ENCODE measurements around the gene SLC26A9.
"Not testable (repeated sequence)": the region's sequence is repeated elsewhere in the genome, so short reads cannot be mapped to it uniquely, and the experiment has no call there.

SLC26A9 gene

DNA sequence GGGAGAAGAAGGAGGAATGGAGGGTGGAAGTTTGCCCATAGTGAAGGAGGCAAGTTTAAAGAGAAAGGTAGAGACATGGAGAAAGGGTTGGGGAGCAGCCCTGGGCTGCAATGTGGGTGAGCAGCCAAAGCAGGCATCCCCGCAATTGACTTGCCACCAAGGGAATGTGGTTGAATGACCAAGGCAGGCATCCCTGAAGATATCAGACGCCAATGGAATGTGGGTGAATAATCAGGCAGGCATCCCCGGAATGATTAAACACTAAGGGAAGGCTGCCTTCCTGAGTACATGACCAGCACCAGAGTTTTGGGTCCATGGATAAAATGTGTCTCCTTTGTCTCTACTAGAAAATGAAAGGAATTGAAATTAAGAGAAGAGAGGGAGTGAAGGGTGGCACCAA lies 53.5 kb downstream of the SLC26A9 start:
- not testable (repeated sequence) for DNase-seq

DNA sequence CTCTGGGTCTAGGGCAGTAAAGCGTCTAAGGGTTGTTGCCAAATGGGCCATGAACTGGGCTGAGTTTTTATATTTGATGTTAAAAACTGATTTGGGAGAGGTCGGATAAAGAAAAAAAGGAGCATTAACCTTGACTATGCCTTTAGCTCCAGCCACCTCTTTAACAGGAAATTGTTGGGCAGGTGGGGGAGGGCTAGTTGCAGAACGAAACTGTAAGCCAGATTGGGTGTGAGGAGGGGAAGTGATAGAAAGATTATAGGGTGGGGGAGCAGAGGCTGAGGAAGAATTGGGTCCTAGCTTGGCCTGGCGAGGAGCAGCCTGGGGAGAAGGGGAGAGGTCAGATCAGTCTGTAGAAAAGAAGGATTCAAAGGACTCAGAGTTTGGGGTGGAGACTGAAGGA lies 54.2 kb downstream of the SLC26A9 start:
- DNase-seq, result not testable (repeated sequence)

DNA sequence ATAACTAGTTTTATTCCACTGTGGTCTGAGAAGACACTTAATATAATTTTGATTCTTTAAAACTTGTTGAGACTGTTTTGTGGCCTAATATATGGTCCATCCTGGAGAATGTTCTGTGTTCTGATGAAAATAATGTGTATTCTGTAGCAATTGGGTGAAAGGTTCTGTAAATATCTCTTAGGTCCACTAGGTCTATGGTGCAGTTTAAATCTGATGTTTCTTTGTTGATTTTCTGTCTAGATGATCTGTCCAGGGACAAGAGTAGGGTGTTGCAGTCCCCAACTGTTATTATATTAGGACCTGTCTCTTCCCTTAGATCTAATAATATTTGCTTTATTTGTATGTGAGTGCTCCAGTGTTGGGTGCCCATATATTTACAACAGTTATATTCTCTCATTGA lies 59.5 kb downstream of the SLC26A9 start:
- no peak for DNase-seq

DNA sequence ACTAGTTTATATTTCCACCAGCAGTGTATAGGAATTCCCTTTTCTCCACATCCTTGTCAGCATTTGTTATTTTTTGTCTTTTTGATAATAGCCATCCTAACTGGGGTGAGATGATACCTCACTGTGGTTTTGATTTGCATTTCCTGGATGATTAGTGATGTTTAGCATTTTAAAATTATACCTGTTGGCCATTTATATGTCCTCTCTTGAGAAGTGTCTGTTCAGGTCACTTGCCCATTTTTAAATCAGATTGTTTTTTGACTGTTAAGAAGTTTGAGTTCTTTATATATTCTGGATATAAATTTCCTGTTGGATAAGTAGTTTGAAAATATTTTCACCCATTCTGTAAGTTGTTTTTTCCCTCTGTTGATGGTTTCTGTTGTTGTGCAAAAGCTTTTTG lies 62.3 kb downstream of the SLC26A9 start:
- no peak for DNase-seq

DNA sequence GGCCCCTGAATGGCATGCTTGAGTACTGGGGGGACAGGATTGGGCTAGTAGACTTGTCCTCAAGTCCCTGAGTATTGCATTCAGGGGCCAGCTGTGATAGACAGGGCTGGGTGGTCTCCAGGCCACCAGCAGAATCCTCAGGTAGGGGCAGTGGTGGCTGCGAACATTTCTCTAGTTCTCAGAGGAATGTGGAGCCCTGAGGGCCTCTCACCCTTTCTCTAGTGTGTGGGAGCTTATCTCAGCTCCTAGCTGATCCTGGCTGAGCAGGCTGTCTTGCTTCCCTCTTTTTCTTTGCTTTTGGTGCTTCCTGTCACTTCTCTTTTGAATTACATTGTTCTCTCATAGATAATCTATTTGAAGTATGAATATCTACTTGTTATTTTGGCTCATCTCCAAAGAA lies 63.3 kb downstream of the SLC26A9 start:
- DNase-seq, result no peak

DNA sequence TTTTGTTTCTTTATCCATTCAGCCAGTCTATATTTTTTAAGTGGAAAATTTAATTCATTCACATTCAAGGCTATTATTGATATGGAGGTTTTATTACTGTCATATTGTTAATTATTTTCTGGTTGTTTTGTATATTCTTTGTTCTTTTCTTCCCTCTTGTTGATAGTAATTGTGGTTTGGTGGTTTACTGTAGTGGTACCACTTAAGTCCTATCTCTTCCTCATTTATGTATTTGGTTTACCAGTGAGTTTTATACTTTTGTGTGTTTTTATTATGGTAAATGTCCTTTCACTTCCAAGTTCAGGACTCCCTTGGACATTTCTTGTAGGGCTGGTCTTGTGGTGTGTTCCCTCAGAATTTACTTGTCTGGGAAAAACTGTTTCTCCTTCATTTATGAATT lies 65.2 kb downstream of the SLC26A9 start:
- DNase-seq, result no peak

DNA sequence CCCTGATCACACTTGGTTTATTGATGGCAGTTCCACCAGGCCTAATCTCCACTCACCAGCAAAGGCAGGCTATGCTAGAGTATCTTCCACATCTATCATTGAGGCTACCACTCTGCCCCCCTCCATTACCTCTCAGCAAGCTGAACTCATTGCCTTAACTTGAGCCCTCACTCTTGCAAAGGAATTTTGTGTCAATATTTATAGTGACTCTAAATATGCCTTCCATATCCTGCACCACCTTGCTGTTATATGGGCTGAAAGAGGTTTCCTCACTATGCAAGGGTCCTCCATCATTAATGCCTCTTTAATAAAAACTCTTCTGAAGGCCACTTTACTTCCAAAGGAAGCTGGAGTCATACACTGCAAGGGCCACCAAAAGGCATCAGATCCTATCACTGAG lies 70.1 kb downstream of the SLC26A9 start:
- DNase-seq, result not testable (repeated sequence)

DNA sequence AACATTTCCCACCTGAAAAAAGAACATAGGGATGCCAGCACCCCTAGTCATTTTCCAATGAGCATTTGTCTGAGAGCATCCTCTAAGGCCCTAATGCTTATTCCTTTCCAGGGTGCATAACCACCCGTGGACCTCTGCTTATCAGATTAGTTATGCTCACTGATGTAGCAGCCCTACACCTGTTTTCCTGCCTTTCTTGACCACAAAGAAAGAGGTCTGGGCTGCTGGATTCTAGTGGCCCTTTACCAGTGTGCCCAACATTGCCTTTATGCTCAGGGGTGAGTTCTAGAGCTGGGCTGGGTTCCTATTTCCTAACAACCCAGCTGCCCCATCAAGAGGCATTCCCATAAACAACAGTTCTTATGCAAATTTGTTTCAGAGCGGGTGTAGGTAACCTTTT lies 73.0 kb downstream of the SLC26A9 start:
- DNase-seq, result no peak
